ENCODE measurements around the gene PCDH11Y.
"Not testable (repeated sequence)": the region's sequence is repeated elsewhere in the genome, so short reads cannot be mapped to it uniquely, and the experiment has no call there.

Gene PCDH11Y

GRCh38 chrY:5000057-5000456 is at the start of gene PCDH11Y:
Gene PCDH11Y, plus strand, starts transcription at chrY:5000296. Its CDS starts 56,804 bp downstream, at chrY:5057100.
- not testable (repeated sequence) for DNase-seq (ENCODE audit: low read depth in 2 of 2, low spot score in 1 of 2)

GRCh38 chrY:4967894-4968293 is 32.2 kb upstream of the PCDH11Y start:
- DNase-seq (ENCODE audit: low read depth in 2 of 2, low spot score in 1 of 2), result not testable (repeated sequence)

- not testable (repeated sequence) for DNase-seq (ENCODE audit: low read depth in 2 of 2, low spot score in 1 of 2)
Measured at GRCh38 chrY:4991743-4992400, 8.2 kb upstream of the PCDH11Y start.

- not testable (repeated sequence) for DNase-seq (ENCODE audit: low read depth in 2 of 2, low spot score in 1 of 2)
Measured at GRCh38 chrY:4994892-4995291, 5.2 kb upstream of the PCDH11Y start.

- not testable (repeated sequence) for DNase-seq (ENCODE audit: low read depth in 2 of 2, low spot score in 1 of 2)
Measured at GRCh38 chrY:5002476-5003184, 2.5 kb downstream of the PCDH11Y start.

GRCh38 chrY:5038972-5039523 is 39.0 kb downstream of the PCDH11Y start:
- not testable (repeated sequence) for DNase-seq (ENCODE audit: low read depth in 2 of 2, low spot score in 1 of 2)

GRCh38 chrY:5083017-5083416 is 82.9 kb downstream of the PCDH11Y start:
- not testable (repeated sequence) for DNase-seq (ENCODE audit: low read depth in 2 of 2, low spot score in 1 of 2)

- not testable (repeated sequence) for DNase-seq (ENCODE audit: low read depth in 2 of 2, low spot score in 1 of 2)
Measured at GRCh38 chrY:5182998-5183397, 182.9 kb downstream of the PCDH11Y start.

- DNase-seq (ENCODE audit: low read depth in 2 of 2, low spot score in 1 of 2), result not testable (repeated sequence)
Measured at GRCh38 chrY:5215116-5215515, 215.0 kb downstream of the PCDH11Y start.

GRCh38 chrY:5324931-5325330 is 324.8 kb downstream of the PCDH11Y start:
- DNase-seq (ENCODE audit: low read depth in 2 of 2, low spot score in 1 of 2), result not testable (repeated sequence)

GRCh38 chrY:5342220-5342619 is 342.1 kb downstream of the PCDH11Y start:
- not testable (repeated sequence) for DNase-seq (ENCODE audit: low read depth in 2 of 2, low spot score in 1 of 2)

- DNase-seq (ENCODE audit: low read depth in 2 of 2, low spot score in 1 of 2), result not testable (repeated sequence)
Measured at GRCh38 chrY:5543705-5544104, 543.6 kb downstream of the PCDH11Y start.

- not testable (repeated sequence) for DNase-seq (ENCODE audit: low read depth in 2 of 2, low spot score in 1 of 2)
Measured at GRCh38 chrY:5638589-5638988, 638.5 kb downstream of the PCDH11Y start.

GRCh38 chrY:5679265-5679664 is 679.2 kb downstream of the PCDH11Y start:
- DNase-seq (ENCODE audit: low read depth in 2 of 2, low spot score in 1 of 2), result not testable (repeated sequence)

- DNase-seq (ENCODE audit: low read depth in 2 of 2, low spot score in 1 of 2), result not testable (repeated sequence)
Measured at GRCh38 chrY:5708727-5709126, 708.6 kb downstream of the PCDH11Y start.

GRCh38 chrY:5709788-5710381 is 709.8 kb downstream of the PCDH11Y start:
- not testable (repeated sequence) for DNase-seq (ENCODE audit: low read depth in 2 of 2, low spot score in 1 of 2)

- DNase-seq (ENCODE audit: low read depth in 2 of 2, low spot score in 1 of 2), result not testable (repeated sequence)
Measured at GRCh38 chrY:5761403-5761802, 761.3 kb downstream of the PCDH11Y start.

- not testable (repeated sequence) for DNase-seq (ENCODE audit: low read depth in 2 of 2, low spot score in 1 of 2)
Measured at GRCh38 chrY:5776485-5776884, 776.4 kb downstream of the PCDH11Y start.

Measured in stimulated activated CD8-positive, alpha-beta memory T cell treated with anti-CD3 and anti-CD28 coated beads, Interleukin-4, amount 100 ng/mL, for 1 hour (primary cell).